Neural crest cell (in vitro differentiated cells): ENCODE measurements around the gene LIMS1. TPM values are rescaled to one million over a fixed set of nuclear protein-coding genes. Genes with fewer than 3 reads are reported as not detected.

ENCODE experiments used
- DNase-seq: peaks from one replicate; pipeline ENCODE4 v3.0.0; 2021; ENCODE audit warnings: low read depth, mixed read lengths, low spot score
- H3K27ac Mint-ChIP-seq: one replicate; pipeline ENCODE4 v1.8.0; 2021; ENCODE audit warnings: mild to moderate bottlenecking, mixed read lengths; ENCODE audit not compliant: unreplicated experiment
- H3K27me3 Mint-ChIP-seq: 2 replicates; pipeline ENCODE4 v1.8.0; 2021; ENCODE audit warnings: low read depth, mild to moderate bottlenecking, mixed read lengths
- H3K36me3 Mint-ChIP-seq: 2 replicates; pipeline ENCODE4 v1.8.0; 2021; ENCODE audit warnings: low read depth, mild to moderate bottlenecking, mixed read lengths
- H3K4me1 Mint-ChIP-seq: 2 replicates; pipeline ENCODE4 v1.8.0; 2021; ENCODE audit warnings: mixed read lengths
- H3K4me3 Mint-ChIP-seq: one replicate; pipeline ENCODE4 v1.8.0; 2021; ENCODE audit warnings: mild to moderate bottlenecking, mixed read lengths
- H3K9me3 Mint-ChIP-seq: 2 replicates; pipeline ENCODE4 v1.8.0; 2021; ENCODE audit warnings: mixed read lengths
- total RNA-seq: library from RNA; stranded (reverse); gene quantifications from 2 replicates; pipeline ENCODE4 v1.2.1, GENCODE V29; 2021
- TF ChIP-seq, protein P1 (sequence below): fragments of 200-600 bp; sonication (generic); conservative IDR thresholded peaks from 2 replicates; pipeline ENCODE4 v1.5.0; 2021; ENCODE audit warnings: antibody characterized with exemption, mild to moderate bottlenecking

Gene LIMS1
- total RNA-seq, 1 donor from 2014 or later, result 30.9 TPM

DNA sequence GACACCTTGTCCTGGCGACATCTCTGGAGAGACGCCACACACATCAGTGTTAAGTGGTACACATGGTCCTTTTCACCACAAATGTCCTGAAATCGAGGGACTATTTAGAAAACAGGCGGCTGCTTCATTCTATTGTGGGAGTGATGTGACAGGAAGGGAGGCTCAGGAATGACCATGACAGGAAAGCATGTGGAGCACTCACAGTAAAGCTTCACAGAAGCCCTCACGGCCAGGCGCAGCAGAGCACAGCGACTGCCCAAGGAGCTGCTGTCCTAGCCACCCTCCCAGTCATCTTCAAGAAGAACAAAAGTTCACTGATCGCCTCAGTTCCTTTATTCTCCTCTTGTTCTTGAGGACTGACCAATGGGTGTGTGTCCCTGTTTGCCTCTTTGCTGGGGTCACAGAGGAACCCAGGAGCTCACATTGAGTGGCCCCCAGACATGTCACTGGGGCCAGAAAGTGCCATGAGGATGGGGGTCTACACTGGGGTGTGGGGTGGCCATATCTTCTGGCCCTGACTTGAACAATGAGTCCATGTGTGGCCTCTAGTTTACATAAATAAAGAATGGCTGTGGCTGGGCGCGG, 100.4 kb downstream of the LIMS1 start:
- Mint-ChIP-seq H3K36me3 (no peaks in the 10 kb centered on the region), H3K9me3 (no peaks in the 10 kb centered on the region), H3K27me3 (no peaks in the 10 kb centered on the region), H3K27ac (peak overlapping the region; percentile 29), H3K4me3 (no peak overlapping the region), H3K4me1 (peaks cover 38% of the 10 kb centered on the region)
- no peak for DNase-seq
- TF ChIP-seq, protein P1, sequence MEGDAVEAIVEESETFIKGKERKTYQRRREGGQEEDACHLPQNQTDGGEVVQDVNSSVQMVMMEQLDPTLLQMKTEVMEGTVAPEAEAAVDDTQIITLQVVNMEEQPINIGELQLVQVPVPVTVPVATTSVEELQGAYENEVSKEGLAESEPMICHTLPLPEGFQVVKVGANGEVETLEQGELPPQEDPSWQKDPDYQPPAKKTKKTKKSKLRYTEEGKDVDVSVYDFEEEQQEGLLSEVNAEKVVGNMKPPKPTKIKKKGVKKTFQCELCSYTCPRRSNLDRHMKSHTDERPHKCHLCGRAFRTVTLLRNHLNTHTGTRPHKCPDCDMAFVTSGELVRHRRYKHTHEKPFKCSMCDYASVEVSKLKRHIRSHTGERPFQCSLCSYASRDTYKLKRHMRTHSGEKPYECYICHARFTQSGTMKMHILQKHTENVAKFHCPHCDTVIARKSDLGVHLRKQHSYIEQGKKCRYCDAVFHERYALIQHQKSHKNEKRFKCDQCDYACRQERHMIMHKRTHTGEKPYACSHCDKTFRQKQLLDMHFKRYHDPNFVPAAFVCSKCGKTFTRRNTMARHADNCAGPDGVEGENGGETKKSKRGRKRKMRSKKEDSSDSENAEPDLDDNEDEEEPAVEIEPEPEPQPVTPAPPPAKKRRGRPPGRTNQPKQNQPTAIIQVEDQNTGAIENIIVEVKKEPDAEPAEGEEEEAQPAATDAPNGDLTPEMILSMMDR, result no peak

DNA sequence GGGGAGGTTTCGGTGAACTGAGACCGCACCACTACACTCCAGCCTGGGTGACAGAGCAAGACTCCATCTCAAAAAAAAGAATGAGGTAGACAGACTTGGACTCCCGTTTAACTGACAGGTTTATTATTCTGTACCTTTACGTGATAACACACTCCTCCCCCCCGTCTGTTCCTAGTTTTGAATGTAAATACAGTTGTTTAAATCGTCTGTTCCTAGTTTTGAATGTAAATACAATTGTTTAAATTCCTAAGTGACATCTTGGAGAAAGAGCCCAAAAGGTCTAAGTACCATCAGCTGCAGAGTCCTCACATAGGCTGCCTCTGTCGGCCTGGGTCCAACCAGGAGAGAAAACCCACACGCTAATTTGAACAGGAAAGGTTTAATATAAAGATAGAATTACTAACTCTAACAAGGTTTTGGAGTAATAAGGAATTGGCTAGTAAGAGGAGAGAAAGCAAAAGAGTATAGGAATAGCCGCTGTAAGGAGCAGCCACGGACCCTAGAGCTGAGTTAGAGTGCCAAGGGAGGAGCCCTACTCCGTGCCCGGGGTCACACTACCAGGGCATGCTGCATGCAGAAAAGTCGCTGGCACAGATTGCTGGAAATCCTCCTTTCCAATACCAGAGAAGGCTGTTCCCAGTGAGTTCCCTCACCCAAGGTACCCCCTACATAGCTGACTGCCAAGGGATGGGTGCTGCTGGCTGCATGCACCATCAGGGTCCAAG, 101.5 kb downstream of the LIMS1 start:
- Mint-ChIP-seq H3K4me1 (peaks cover 40% of the 10 kb centered on the region), H3K27me3 (no peaks in the 10 kb centered on the region), H3K9me3 (no peaks in the 10 kb centered on the region), H3K27ac (no peak overlapping the region), H3K36me3 (no peaks in the 10 kb centered on the region), H3K4me3 (no peak overlapping the region)
- DNase-seq, result no peak
- TF ChIP-seq, protein P1, result no peak

DNA sequence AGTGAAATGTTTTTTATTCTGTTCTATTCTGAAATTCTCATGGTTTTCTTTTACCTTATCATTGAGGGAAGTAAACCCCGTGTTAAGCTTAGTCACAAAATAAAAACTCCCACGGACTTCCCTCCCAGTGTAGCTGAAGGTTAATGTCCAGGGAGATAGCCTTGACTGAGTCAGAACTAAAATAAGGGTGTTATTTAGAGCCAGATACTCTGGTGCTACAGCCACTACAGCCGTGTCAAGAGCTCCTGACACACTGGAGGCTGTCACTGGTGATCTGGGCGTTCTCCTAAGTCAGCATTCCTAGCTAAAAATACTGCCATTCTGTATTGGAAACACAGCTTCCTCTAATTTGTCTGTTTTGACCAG, 103.0 kb downstream of the LIMS1 start:
- H3K4me1 Mint-ChIP-seq, result peaks cover 42% of the 10 kb centered on the region
- H3K36me3 Mint-ChIP-seq, result peaks cover 3% of the 10 kb centered on the region
- no peak overlapping the region for H3K4me3 Mint-ChIP-seq
- no peak for DNase-seq
- H3K27me3 Mint-ChIP-seq, result no peaks in the 10 kb centered on the region
- H3K9me3 Mint-ChIP-seq, result no peaks in the 10 kb centered on the region
- H3K27ac Mint-ChIP-seq, result no peak overlapping the region
- TF ChIP-seq, protein P1, result no peak

DNA sequence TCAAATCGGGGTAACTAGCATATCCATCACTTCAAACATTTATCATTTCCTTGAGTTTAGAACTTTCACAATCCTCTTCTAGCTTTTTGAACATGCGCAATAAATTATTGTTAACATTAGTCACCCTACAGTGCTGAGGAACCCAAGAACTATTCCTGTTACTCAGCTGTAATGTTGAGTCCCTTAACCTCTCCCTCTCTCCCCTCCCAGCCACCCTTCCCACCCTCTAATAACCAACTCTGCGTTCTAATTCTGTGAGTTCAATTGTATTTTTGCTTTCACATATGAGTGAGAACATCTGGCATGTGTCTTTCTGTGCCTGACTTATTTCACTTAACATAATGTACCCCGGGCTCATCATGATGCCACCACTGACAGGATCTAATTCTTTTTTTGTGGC, 106.5 kb downstream of the LIMS1 start:
- Mint-ChIP-seq H3K36me3 (peaks cover 22% of the 10 kb centered on the region), H3K27me3 (no peaks in the 10 kb centered on the region), H3K27ac (no peak overlapping the region), H3K4me3 (no peak overlapping the region), H3K4me1 (peaks cover 26% of the 10 kb centered on the region), H3K9me3 (peaks cover 6% of the 10 kb centered on the region)
- no peak for DNase-seq
- TF ChIP-seq, protein P1, result no peak

DNA sequence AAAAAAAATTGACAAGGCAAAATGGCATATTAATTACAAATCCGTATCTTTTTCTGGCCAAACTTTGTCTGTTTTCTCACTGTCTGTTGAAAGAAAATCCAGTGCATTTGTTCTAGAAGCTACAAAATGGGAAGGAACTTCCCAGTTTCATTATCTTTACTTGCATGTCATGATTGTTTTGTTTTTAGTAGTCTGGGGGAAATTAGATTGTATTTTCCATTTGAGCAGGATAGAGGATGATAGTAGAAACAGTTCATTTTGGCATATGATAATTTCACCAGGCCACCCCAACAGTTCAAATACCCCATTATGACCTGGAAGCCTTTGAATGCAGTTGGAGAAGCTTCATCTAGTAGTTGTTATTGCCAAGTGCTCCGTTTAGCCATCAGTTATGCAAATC, 107.5 kb downstream of the LIMS1 start:
- Mint-ChIP-seq H3K9me3 (peaks cover 13% of the 10 kb centered on the region), H3K4me3 (no peak overlapping the region), H3K27me3 (no peaks in the 10 kb centered on the region), H3K36me3 (peaks cover 29% of the 10 kb centered on the region), H3K27ac (no peak overlapping the region), H3K4me1 (peaks cover 19% of the 10 kb centered on the region)
- DNase-seq, result no peak
- TF ChIP-seq, protein P1, result no peak
